Hematopoietic multipotent progenitor cell treated with erythropoietin and hydrocortisone succinate and interleukin-3 and kit ligand, for 6 days (in vitro differentiated cells): ENCODE results near the gene PGBD5.
A peak's percentile ranks its signal among the peaks of the same experiment; 100 is the strongest.

Source experiments
- DNase-seq: peaks from one replicate; pipeline ENCODE4 v3.0.0-alpha.2; 2015

PGBD5 gene

GRCh38 chr1:230277201-230278025, 148.7 kb downstream of the PGBD5 start:
- DNase-seq, result no peak

DNA sequence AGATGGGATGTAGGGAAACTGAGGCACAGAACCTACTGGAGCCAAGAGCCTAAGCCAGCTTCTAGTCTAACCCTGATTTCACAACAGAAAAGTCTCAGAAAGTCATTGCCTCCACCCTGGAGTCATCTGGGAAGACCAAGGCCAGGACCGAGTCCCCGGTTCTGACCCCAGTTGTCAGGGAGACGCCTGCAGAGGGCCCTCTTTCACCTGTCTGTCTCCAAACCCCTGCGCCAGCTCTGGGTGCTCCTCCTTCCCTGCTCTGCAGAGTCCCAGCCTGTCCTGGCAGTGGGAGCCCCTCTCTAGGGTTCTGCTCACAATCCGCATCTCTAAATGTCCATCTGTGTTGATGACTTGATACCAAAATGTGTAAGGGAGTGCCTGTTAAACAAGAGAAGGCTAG, 149.7 kb downstream of the PGBD5 start:
- DNase-seq, result no peak

- peak; percentile 39 for DNase-seq
Observed at GRCh38 chr1:230274254-230274653, 151.9 kb downstream of the PGBD5 start.

DNA sequence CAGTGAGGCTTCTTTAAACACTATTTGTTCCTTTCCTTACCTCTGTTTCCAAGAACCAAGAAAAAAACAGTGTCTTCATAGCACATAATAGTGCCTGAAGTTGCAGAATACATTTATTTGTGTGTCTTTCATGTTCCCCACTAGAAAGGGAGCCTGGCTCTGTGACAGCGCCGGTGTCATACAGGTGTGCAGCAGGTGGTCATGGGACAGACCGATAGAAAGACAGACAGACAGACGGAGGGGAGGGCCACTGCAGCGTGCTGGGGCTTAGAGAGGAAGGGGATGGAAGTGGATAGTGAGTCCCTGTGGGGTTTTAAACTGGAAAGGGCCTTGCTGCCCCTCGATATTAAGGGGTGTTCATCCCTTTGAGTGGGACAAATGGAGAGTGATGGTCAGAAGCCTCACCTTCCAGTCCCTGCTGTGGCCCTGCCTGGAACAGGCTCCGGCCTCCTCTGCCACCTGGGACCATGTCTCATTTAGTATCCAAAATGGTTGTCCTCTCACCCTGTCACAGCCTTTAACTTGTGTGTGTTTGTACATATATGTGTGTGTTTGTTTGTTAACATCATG, 152.9 kb downstream of the PGBD5 start:
- no peak for DNase-seq

GRCh38 chr1:230272557-230272956, 153.6 kb downstream of the PGBD5 start:
- DNase-seq, result no peak

GRCh38 chr1:230271300-230272035, 154.7 kb downstream of the PGBD5 start:
- no peak for DNase-seq

DNA sequence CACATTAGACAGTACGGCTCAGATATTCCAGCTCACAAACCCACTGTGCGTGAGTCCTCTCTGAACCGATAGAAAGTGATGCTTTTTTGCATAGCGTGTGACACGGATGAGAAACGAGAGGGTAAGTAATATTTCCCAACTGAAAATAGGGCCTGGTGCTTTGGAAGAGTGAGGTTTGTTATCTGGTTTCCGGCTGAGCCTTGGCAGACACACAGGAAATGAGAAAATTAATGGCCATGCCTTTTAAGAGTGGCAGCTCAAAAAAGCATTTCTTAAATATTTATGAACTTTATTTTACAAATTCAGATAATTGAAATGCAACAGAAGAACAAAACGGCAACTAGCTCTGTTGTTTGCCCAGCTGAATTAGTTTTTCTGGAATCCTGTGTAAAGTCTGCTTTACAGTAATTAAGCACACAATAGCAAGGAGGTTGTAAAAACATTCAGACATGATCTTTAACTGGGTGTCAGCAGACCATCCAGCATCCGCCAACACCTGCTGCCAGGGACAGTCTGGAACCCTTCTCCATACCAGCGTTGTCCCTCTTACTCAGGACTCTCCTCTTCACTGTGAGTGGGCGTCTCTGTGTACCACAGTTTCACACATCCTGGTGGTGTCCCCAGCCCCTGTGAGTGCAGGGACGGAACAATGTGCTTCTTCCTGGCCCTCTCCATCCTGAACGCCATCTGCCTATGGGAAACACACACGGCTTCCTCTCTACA, 155.4 kb downstream of the PGBD5 start:
- DNase-seq, result peak; percentile 92

DNA sequence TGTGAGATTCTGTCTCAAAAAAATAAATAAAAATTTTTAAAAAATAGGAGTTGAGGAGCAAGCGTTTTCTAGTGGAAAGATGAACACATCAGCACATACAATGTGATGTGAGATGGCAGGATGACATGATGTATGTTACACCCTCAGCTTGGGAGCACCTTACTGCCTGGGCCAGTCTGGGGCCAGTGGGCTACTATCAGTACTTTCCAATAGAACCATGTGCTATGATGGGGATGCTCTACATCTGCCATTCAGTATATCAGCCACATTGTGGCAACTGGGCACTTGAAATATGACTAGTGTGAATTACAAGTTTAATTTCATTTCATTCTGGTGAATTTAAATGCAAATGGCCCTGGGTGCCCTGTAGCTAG, 156.0 kb downstream of the PGBD5 start:
- peak; percentile 36 for DNase-seq

- DNase-seq, result peak; percentile 89
Observed at GRCh38 chr1:230268371-230269170, 157.6 kb downstream of the PGBD5 start.

DNA sequence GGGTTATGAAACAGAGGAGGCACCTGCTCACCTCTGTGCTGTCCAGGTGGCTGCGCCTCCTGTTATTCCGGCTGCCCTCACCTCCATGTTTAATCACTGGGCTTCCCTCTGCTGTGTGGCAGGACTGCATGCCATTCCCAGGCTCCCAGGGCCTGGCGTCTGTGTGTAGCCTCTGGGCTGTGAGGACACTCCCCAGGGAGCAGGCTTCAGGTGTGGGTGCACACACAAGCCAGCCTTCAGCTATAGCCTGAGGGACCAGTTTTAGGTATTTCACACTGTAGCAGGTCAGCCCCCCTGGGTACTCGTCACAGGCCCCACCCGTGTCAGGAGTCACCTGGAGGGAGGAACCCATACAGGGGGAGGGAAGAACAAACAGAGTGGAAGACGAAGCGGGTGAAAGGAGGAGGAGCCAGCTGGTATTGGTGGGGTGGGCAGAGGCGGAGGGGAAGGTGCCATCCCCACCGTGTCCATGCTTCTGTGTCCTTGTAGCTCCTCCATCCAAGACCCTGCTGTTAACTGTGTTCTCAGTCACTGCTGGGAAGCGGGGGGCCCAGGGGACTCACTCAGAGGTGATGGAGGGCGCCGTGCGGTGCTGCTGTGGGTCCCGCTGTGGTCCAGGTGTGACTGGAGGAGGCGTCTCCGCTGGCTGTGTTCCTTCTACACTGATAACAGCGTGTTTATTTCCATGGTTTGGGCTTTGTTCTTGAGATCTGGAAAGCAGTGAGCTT, 158.6 kb downstream of the PGBD5 start:
- no peak for DNase-seq

DNA sequence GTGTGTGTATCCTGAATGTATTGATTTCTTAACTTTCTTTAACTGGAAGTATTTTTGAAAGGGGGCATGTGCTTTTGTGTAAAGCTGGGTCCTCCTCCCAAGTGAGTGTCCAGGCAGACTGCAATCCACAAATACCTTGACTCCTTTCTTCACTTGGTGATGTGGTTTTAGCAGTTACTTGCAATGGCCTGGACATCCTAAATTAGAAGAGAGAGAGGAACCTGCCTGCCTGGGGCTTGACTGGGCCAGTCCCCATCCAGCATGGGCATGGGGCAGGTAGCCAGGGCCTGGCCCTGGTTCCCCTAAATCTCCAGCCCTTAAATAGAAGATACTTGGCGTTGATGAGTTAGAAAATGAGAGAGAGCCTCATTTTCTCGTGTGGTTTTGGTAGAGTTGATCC, 159.7 kb downstream of the PGBD5 start:
- DNase-seq, result no peak

GRCh38 chr1:230265200-230266115, 160.7 kb downstream of the PGBD5 start:
- no peak for DNase-seq
